ENCODE measurements around the gene SDHAF1. TPM values are rescaled to one million over a fixed set of nuclear protein-coding genes. Genes with fewer than 3 reads are reported as not detected.

The SDHAF1 gene
- total RNA-seq, 4 donors from 2014 or later = 42.8 to 54.9 (median 49.9) TPM

- H3K4me3 ChIP-seq = no peak overlapping the region
- H3K9me3 ChIP-seq = no peaks in the 10 kb centered on the region
- in situ Hi-C loops (cut with MboI; ENCODE audit: low sequenced_read_pairs in 4 of 4) = no loop called here
- ATAC-seq = no peak
- intact Hi-C loops (cut with DNase I; ENCODE audit: low total_unique reads) = loop anchor here (10.0 kb wide), 1 partner anchor 215 kb away; the partner anchor contains the start of gene ARHGAP33
- DNase-seq = no peak
- H3K27ac ChIP-seq = no peak overlapping the region
- H3K27me3 ChIP-seq = peaks cover 19 to 37% (median 31%) of the 10 kb centered on the region in 3 donors
- peaks cover 5 to 15% of the 10 kb centered on the region in 2 donors for H3K4me1 ChIP-seq
- TF ChIP-seq CTCF (IDR thresholded peaks at IDR 0.05 in 4 of 5, conservative IDR thresholded peaks at IDR 0.05 in 1 of 5) (no peak), POLR2A (IDR thresholded peaks at IDR 0.05) (no peak)
- no peaks in the 10 kb centered on the region for H3K36me3 ChIP-seq
Observed at GRCh38 chr19:35990156-35990555, 4.8 kb upstream of the SDHAF1 start.

GRCh38 chr19:35990771-35991730 is 3.9 kb upstream of the SDHAF1 start:
- Histone ChIP-seq H3K27ac (no peak overlapping the region), H3K4me1 (peaks cover 9 to 19% of the 10 kb centered on the region in 2 donors), H3K36me3 (no peaks in the 10 kb centered on the region), H3K9me3 (no peaks in the 10 kb centered on the region), H3K27me3 (peaks cover 18 to 29% (median 22%) of the 10 kb centered on the region in 3 donors), H3K4me3 (no peak overlapping the region)
- intact Hi-C loops (cut with DNase I; ENCODE audit: low total_unique reads) (loop anchor here (10.0 kb wide), 1 partner anchor 216 kb away; the partner anchor contains the start of gene ARHGAP33), in situ Hi-C loops (cut with MboI; ENCODE audit: low sequenced_read_pairs in 4 of 4) (no loop called here)
- DNase-seq = no peak
- no peak for ATAC-seq
- no peak for TF ChIP-seq CTCF (IDR thresholded peaks at IDR 0.05 in 4 of 5, conservative IDR thresholded peaks at IDR 0.05 in 1 of 5)
- no peak for TF ChIP-seq POLR2A (IDR thresholded peaks at IDR 0.05)

- intact Hi-C loops (cut with DNase I; ENCODE audit: low total_unique reads) (loop anchor here (10.0 kb wide), 1 partner anchor 217 kb away; the partner anchor contains the start of gene ARHGAP33), in situ Hi-C loops (cut with MboI; ENCODE audit: low sequenced_read_pairs in 4 of 4) (no loop called here)
- no peaks in the 10 kb centered on the region for H3K9me3 ChIP-seq
- no peak overlapping the region for H3K27ac ChIP-seq
- TF ChIP-seq CTCF (IDR thresholded peaks at IDR 0.05 in 4 of 5, conservative IDR thresholded peaks at IDR 0.05 in 1 of 5) = no peak
- no peak for TF ChIP-seq POLR2A (IDR thresholded peaks at IDR 0.05)
- H3K4me1 ChIP-seq = peaks cover 17 to 27% of the 10 kb centered on the region in 2 donors
- H3K4me3 ChIP-seq = no peak overlapping the region
- DNase-seq = no peak
- ATAC-seq = no peak
- no peaks in the 10 kb centered on the region for H3K36me3 ChIP-seq
- peaks cover 9 to 21% (median 14%) of the 10 kb centered on the region in 3 donors for H3K27me3 ChIP-seq
Observed at GRCh38 chr19:35991731-35992450, 3.1 kb upstream of the SDHAF1 start.

- intact Hi-C loops (cut with DNase I; ENCODE audit: low total_unique reads) = loop anchor here (10.0 kb wide), 1 partner anchor 218 kb away; the partner anchor contains the start of gene ARHGAP33
Observed at GRCh38 chr19:35992907-35993765, 1.9 kb upstream of the SDHAF1 start.

More at GRCh38 chr19:35992907-35993765, 1.9 kb upstream of the SDHAF1 start:
- in situ Hi-C loops (cut with MboI; ENCODE audit: low sequenced_read_pairs in 4 of 4) = no loop called here
- DNase-seq = no peak
- ATAC-seq = no peak
- Histone ChIP-seq H3K36me3 (peaks cover 0 to 4% of the 10 kb centered on the region in 2 donors), H3K4me3 (no peak overlapping the region), H3K27me3 (peaks cover 0 to 9% (median 7%) of the 10 kb centered on the region in 3 donors), H3K27ac (no peak overlapping the region), H3K4me1 (peaks cover 18 to 22% of the 10 kb centered on the region in 2 donors), H3K9me3 (no peaks in the 10 kb centered on the region)
- no peak for TF ChIP-seq POLR2A (IDR thresholded peaks at IDR 0.05)
- TF ChIP-seq CTCF (IDR thresholded peaks at IDR 0.05 in 4 of 5, conservative IDR thresholded peaks at IDR 0.05 in 1 of 5) = no peak

All from gastrocnemius medialis (tissue), 4 donors.